NCI-H2107 treated with DMSO at 0.1 percent for 48 hours (cell line): ENCODE data around the gene RPS28.

Experiments used
- DNase-seq: peaks from one replicate; lab custom pipeline; 2025; ENCODE audit not compliant: unreplicated experiment; lab: John Stamatoyannopoulos, UW

RPS28 gene

GRCh38 chr19:8319807-8320520, 1.3 kb upstream of the RPS28 start:
- no peak for DNase-seq

GRCh38 chr19:8320564-8321066, 681 bp upstream of the RPS28 start:
- DNase-seq: no peak

GRCh38 chr19:8321986-8322637, 816 bp downstream of the RPS28 start:
- DNase-seq: no peak

GRCh38 chr19:8322638-8322997, 1.3 kb downstream of the RPS28 start:
- DNase-seq: no peak

- DNase-seq: no peak
These were observed 2.5 kb downstream of the RPS28 start for GRCh38 chr19:8323781-8324185.

GRCh38 chr19:8324186-8325050, 3.1 kb downstream of the RPS28 start:
- DNase-seq: no peak

DNA sequence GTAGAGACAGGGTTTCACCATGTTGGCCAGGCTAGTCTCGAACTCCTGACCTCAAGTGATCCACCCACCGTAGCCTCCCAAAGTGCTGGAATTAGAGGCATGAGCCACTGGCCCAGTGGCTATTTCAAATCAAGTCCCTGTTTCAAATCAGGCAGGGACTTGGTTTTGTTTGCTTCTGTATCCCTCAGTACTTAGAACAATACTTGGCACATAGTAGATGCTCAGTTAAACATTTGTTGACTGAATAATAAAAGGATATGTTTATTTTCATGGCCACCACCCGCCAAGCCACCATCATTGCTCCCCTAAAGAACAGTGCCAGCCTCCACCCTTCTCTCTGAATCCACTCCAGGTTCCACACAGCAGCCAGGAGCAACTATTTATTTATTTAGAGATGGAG, 4.2 kb downstream of the RPS28 start:
- no peak for DNase-seq

DNA sequence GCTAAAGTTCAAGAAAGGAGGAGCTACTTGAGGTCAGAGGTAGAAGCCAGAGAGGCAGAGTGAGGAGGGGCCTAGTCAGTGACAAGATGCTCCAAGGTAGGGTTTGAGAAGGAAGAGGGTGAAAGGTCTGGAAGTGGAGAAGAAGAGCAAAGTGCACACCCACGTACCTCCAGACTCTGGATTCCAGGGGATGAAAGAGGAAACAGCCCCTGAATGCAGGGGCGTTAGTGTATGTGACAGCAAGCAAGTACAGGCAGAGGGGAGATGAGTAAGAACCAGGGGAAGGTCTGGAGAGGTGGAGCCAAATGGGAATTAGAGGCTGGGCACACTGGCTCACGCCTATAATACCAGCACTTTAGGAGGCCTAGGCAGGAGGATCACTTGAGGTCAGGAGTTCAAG, 8.7 kb downstream of the RPS28 start:
- DNase-seq: no peak

DNA sequence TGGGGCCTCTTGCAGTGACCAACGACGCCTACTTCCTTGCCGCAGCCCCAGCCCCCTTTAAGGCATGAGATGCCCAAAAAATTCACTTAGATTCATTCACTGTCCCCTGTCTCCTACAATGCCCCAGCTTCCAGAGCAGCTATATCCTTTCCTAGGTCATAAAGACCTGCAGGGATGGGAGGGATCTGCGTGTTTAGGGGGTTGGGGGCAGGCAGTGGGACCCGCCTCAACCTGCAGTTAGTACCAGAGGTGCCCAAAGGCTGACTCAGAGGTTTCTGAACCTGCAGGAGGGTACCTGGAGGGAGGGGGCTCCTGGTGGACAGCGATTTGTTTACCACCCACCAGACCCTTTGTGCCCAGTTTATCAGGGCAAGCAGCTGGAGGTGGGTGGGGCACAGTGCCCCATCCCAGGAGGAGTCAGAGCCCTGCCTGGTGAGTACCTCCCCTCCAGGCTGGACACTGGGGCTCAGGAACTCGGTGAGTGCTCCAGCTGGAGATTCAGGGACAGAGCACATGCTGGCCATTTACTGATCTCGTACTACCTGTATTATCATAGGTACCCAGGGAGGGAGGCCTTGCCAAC, 10.1 kb downstream of the RPS28 start:
- DNase-seq: no peak

- no peak for DNase-seq
These were observed 11.9 kb downstream of the RPS28 start for GRCh38 chr19:8332976-8333766.

GRCh38 chr19:8333767-8334457, 12.6 kb downstream of the RPS28 start:
- no peak for DNase-seq

DNA sequence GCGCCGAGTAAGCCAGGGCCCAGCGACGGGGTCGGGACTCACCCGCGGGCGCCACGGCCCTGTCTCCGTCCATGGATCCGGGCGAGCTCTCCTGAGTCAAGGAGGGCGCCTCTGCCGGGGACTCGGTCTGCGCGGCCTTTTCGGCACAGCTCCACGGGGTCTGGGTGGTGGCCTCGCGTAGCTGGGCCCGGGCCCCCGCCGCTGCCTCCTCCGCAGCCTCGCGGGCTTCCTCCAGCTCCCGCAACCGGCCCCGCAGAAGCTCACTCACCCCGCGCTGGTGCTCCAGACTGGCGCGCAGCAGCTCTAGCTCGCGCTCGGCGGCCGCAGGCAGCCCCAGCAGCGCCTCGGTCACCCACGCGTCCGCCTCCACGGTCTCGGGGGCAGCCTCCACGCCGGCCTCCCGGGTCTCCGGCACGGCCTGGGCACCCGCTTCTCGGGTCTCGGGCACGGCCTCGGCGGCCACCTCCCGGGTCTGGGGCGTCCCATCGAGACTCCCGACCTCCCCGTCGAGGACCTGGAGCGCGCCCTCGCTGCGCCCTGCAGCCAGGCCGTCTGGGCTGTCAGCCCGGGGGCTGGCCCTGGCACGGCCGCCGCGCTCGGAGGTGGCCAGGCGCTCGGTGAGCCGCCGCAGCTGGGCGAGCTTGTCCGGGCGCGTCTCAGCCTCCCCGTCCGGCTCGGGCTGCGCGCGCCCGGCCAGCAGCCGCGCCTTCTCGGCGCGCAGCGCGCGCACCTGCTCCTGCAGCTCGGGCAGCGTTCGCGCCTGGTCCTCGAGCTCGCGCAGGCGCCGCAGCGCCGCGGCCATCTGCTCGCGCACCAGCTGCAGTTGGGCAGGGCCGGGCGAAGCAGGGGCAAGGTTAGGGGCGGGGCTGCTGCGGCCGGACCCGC, 13.4 kb downstream of the RPS28 start:
- no peak for DNase-seq

GRCh38 chr19:8335343-8336071, 14.2 kb downstream of the RPS28 start:
- DNase-seq: no peak

DNA sequence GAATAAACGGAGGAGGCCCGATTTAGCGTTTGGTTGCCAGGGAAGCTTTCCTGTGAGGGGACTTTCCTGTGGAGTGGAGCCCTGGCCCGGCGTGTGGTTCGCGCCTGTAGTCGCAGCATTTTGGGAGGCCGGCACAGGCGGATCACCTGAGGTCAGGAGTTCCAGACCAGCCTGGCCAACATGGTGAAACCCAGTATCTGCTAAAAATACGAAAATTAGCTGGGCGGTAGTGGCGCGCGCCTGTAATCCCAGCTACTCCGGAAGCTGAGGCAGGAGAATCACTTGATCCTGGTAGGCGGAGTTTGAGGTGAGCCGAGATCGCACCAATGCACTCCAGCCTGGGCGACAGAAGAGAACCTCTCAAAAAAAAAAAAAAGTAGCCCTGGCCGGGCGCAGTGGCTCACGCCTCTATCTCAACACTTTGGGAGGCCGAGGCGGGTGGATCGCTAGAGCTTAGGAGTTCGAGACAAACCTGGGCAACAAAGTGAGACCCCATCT, 14.8 kb downstream of the RPS28 start:
- no peak for DNase-seq

- no peak for DNase-seq
These were observed 15.4 kb downstream of the RPS28 start for GRCh38 chr19:8336660-8337059.

GRCh38 chr19:8337728-8338127, 16.4 kb downstream of the RPS28 start:
- DNase-seq: no peak

DNA sequence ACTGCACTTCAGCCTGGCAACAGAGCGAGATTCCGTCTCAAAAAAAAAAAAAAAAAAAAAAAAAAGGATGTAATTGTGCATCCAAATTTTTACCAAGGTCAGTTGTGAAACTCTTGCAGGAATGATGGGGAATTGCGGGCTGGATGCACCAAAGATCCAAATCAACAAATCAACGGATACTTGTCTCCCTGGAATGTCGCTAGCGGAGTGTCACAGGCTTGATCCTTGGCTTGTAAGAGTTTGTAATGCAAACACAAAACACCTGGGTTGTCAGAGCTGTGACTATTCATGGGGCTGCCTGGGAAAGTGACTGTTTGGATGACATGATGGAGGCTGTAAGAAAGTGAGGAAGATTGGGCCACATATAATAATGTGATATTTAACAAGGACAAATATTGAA, 17.5 kb downstream of the RPS28 start:
- DNase-seq: no peak
